HG03108 (cell line): ENCODE measurements around the gene XCL1.
"Not testable (repeated sequence)": the region's sequence is repeated elsewhere in the genome, so short reads cannot be mapped to it uniquely, and the experiment has no call there.

Source experiments
- ATAC-seq: cut with Tn5 transposase; IDR thresholded peaks from one replicate; pipeline ENCODE4 v1.9.1; 2021; ENCODE audit warnings: moderate library complexity; ENCODE audit not compliant: unreplicated experiment

Gene XCL1

DNA sequence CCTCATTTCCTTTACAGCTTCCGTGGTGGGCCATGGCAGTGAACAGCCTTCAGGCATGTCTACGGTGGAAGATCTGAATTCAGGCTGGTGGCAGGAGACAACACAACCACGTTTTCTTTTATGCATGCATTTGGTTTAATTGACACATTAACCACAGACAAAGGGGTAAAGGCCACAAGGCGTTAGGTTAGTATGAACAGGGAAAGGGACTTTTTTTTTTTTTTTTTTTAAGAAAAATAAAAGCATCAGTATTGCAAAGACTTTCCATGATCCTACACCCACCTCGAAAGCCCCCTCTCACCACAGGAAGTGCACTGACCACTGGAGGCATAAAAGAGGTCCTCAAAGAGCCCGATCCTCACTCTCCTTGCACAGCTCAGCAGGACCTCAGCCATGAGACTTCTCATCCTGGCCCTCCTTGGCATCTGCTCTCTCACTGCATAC is at the start of gene XCL1:
Gene XCL1, plus strand, starts transcription at position 361 of the 444 bp plus-strand sequence. Its CDS starts 33 bp downstream, at position 394.
- ATAC-seq = not testable (repeated sequence)

GRCh38 chr1:168529518-168529917 is 46.9 kb upstream of the XCL1 start:
- no peak for ATAC-seq

DNA sequence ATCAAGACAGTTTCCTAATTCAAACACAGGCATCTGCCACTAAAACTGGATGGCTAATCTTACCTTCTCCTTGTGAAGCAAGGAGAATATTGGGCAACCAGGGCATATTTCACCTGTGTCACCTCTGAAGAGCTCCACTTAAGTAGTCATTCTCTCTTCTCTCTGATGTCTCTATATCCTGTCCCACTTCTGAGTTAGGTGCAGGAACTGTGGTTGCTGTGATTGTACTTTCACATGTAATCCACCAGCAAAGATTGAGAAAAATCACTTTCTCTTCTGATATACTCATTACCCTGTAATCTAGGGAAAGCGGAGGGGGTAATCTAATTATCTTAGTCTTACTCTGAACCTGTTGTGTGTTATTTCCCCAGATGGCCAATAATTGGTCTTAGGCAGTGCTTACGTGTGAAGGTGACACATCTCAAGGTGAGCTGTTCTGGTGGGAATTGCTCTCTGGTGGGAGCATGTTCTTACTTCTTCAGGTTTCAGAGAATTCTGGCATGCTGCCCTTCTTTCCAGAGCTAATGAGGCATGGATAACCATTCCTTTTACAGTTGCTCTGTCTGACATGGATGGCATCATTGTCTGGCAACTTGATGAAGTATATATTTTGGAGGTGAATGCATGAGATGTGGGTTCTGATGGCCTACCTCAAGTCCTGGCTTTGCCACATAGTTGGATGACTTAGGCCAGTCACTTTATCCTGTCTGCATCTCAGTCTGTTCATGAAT is 44.6 kb upstream of the XCL1 start:
- no peak for ATAC-seq

GRCh38 chr1:168535536-168535935 is 40.9 kb upstream of the XCL1 start:
- ATAC-seq = peak; percentile 91

DNA sequence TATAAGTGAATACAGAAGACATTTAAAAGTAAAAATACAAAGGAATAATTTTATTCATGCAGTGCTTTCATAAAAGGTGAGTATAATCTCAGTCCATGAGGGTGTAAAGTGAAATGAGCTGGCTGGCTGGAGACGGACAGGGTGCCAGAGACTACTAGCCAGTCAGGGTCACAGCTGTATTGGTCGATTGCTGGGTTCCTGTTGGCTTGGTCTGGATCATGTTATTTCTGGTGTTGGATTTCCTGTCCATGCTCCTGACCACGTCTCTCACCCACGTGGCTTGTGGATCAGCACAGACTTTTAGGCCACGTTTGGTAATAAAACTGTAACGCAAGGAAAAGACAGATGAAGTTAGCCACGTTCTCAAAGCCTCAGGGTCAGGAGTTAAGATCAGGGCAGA is 35.6 kb upstream of the XCL1 start:
- ATAC-seq = not testable (repeated sequence)

- ATAC-seq = not testable (repeated sequence)
These were observed 33.4 kb upstream of the XCL1 start for GRCh38 chr1:168542978-168543377.

- ATAC-seq = not testable (repeated sequence)
These were observed 32.4 kb upstream of the XCL1 start, which contains the start of gene XCL2 for GRCh38 chr1:168543840-168544498. TSS of gene XCL2 (minus strand) at chr1:168543997. CDS start at chr1:168543964, 33 bp downstream.

GRCh38 chr1:168545678-168546552 is 30.5 kb upstream of the XCL1 start:
- ATAC-seq = not testable (repeated sequence)

- ATAC-seq = not testable (repeated sequence)
These were observed 29.9 kb upstream of the XCL1 start for GRCh38 chr1:168546553-168546895.

- ATAC-seq = no peak
These were observed 25.4 kb upstream of the XCL1 start for GRCh38 chr1:168550971-168551370.

GRCh38 chr1:168551688-168552087 is 24.7 kb upstream of the XCL1 start:
- ATAC-seq = no peak

- no peak for ATAC-seq
These were observed 23.4 kb upstream of the XCL1 start for GRCh38 chr1:168552961-168553360.

- no peak for ATAC-seq
These were observed 22.5 kb upstream of the XCL1 start for GRCh38 chr1:168553680-168554553.

- ATAC-seq = no peak
These were observed 21.6 kb upstream of the XCL1 start for GRCh38 chr1:168554603-168555483.

DNA sequence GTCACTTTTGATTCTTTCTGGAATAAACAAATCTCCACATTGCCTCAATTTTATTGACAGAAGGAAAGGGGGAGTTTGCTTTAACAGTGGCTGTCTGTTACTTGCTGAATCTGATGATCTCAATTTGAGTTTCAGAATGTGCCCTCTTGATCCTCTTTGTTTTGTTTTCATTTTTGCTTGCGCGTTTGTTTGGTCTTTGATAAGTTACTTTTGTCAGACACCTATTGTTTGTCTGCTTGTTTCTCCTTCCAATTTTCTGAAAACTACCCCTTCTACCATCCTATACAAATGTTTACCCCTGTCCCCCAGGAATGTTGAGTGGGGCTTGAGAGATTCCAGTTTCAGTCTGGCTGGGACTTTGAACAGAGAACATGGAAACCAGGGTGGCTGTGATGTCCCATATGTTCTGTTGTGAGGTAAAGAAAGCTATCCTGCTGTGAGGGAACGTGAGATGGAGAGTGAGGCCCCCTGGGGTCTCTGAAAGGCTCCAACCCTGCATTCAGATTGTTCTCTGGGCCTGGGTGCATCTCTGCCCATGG is 20.8 kb upstream of the XCL1 start:
- no peak for ATAC-seq

GRCh38 chr1:168556647-168557046 is 19.8 kb upstream of the XCL1 start:
- no peak for ATAC-seq

DNA sequence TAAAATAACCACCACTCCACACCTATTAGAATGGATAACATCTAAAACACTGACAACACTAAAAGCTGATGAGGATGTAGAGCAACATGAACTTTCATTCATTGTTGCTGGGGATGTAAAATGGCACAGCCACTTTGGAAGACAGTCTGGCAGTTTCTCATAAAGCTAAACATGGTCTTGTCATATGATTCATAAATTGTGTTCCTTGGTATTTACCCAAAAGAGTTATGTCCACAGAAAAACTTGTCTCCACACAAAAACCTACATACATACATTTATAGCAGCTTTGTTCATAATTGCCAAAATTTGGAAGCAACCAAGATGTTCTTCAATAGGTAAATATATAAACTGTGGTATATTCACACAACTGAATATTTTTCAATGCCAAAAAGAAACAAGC is 16.0 kb upstream of the XCL1 start:
- ATAC-seq = no peak

DNA sequence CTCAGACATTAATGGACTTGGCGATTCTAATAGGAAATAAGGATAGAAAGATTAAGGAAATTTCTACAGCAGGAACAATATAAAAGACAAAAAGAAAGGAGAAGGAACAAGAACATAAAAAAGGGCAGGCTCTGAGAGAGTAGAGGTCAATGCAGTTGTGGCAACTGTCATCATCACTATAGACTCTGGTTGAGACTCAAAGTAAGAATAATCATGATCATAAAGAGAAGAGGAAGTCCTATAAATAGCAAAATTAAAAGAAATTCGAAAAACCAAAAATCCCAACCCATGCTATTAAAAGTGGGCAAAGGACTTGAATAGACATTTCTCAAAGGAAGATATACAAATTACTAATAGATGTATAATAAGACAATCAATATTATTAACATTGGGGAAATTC is 14.4 kb upstream of the XCL1 start:
- ATAC-seq = no peak

DNA sequence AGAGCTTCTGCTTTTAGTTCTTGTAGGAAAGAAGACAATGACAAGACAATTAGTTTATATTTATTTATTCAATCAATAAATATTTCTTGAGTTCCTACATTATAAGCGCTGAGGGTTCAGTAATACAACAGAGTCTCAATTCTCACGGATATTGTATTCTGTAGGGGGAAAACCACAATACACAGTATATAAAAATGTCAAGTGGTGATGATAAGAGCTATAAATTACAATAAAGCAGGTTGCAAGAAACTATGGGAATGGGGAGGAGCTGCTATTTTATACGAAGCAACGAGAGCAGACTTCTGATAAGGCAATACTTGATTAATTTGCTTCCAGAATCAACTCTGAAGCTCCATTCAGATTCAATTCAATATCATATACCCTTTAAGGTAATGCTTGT is 10.6 kb upstream of the XCL1 start:
- no peak for ATAC-seq
